Occipital lobe (tissue), 2 donors: ENCODE measurements around the gene CD52. TPM values are rescaled to one million over a fixed set of nuclear protein-coding genes. Genes with fewer than 3 reads are reported as not detected.

Source experiments
- DNase-seq: peaks from one replicate; lab custom pipeline; 2025; lab: John Stamatoyannopoulos, UW
- total RNA-seq: library from RNA; depleted of rRNA; stranded (reverse); fragments of >200 nt; gene quantifications from one replicate; pipeline ENCODE4 v1.2.3, GENCODE V29; 2014

CD52 gene
- total RNA-seq, result 1.1 TPM

GRCh38 chr1:26317612-26318337, at the start of gene CD52:
CD52 (plus strand) TSS chr1:26317958; CDS start chr1:26318018, 60 bp downstream.
- DNase-seq, result no peak

- DNase-seq, result no peak
Observed at GRCh38 chr1:26268290-26269197, 49.2 kb upstream of the CD52 start.

- no peak for DNase-seq
Observed at GRCh38 chr1:26269198-26269550, 48.6 kb upstream of the CD52 start.

- DNase-seq, result no peak
Observed at GRCh38 chr1:26274801-26275425, 42.8 kb upstream of the CD52 start.

- peak; percentile 75 for DNase-seq
Observed at GRCh38 chr1:26275580-26276431, 42.0 kb upstream of the CD52 start.

- no peak for DNase-seq
Observed at GRCh38 chr1:26276432-26276838, 41.3 kb upstream of the CD52 start.

GRCh38 chr1:26277261-26277661, 40.5 kb upstream of the CD52 start:
- DNase-seq, result no peak

GRCh38 chr1:26277719-26278118, 40.0 kb upstream of the CD52 start:
- DNase-seq, result no peak

GRCh38 chr1:26278303-26278702, 39.5 kb upstream of the CD52 start:
- DNase-seq, result no peak

- no peak for DNase-seq
Observed at GRCh38 chr1:26278724-26279455, 38.9 kb upstream of the CD52 start.

GRCh38 chr1:26279456-26280332, 38.1 kb upstream of the CD52 start, which contains the start of gene SH3BGRL3:
SH3BGRL3 (plus strand) TSS chr1:26280086; CDS start chr1:26280156, 70 bp downstream.
- peak; percentile 81 for DNase-seq

- DNase-seq, result no peak
Observed at GRCh38 chr1:26280333-26281042, 37.3 kb upstream of the CD52 start.

GRCh38 chr1:26281091-26281958, 36.4 kb upstream of the CD52 start:
- DNase-seq, result no peak

GRCh38 chr1:26281971-26282370, 35.8 kb upstream of the CD52 start:
- no peak for DNase-seq

- DNase-seq, result no peak
Observed at GRCh38 chr1:26282401-26282918, 35.3 kb upstream of the CD52 start.

- DNase-seq, result no peak
Observed at GRCh38 chr1:26283279-26283853, 34.4 kb upstream of the CD52 start.
